GM18909 (cell line): ENCODE results near the gene TMEM107.

Source experiments
- ATAC-seq: cut with Tn5 transposase; IDR thresholded peaks from one replicate; pipeline ENCODE4 v1.9.1; 2021; ENCODE audit warnings: mild to moderate bottlenecking; ENCODE audit not compliant: unreplicated experiment, poor library complexity

The TMEM107 gene

GRCh38 chr17:8162997-8163977 is 12.9 kb downstream of the TMEM107 start:
- no peak for ATAC-seq

DNA sequence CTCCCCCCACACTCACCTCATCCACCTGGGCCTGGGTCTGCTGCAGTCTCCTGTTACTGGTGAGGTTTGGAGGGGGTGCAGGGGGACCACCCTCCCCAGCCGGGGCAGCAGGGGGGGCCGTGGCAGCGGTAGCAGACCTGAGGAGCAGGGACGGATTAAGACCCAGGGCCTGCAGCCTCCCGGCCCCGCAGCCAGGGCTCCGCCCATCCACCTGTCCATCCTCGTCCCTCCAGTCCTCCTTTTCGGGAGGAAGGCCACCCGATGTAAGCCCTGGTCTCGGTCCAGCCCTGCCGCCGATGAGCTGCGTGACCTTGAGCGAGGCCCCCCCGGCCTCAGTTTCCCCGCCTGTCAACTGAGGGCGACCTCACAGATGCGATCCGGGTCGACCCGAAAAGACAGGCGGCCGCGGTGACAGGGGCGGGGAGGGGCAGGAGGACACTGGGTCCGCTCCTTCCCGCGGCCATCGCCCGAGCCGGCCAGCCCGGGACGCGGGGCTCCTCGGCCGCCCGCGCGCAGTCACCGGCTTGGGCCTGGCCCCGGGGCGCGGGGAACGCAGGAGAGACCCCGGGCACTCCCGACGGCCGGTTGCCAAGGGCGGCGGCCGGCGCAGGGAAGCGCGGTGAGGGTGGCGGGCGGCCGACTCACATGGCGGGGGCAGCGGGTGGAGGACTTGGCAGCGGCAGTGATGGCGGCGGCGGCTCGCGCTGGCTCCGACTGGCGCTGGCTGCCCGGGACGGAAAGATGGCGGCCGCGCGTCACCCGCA is 13.8 kb downstream of the TMEM107 start, which contains the start of gene VAMP2:
TSS of gene VAMP2 (minus strand) at position 716 of the 764 bp plus-strand sequence. CDS start at position 647, 69 bp downstream.
- ATAC-seq, result peak; percentile 54

- no peak for ATAC-seq
Measured at GRCh38 chr17:8161289-8162232, 14.6 kb downstream of the TMEM107 start.

DNA sequence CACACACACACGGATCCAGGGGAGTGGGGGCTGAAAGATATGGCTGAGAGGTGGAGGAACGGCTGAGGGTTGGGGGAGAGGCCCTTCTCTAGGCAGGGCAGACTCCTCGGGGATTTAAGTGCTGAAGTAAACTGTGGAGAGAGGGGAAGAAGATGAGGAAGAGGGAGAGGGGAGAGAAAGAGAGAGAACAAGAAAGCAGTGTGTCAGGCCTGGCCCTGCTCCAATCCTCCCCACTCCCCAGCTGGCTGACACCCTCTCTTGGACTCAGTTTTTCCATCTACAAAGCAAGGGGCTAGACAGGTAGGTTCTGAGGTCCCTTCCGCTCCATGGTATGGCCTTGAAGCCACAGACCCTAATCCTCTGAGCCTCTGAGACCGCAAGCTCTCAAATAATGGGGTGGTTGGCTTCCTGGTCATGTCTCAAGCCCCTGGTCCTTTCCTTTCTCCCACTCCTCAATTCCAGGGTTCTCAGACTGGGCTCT is 15.4 kb downstream of the TMEM107 start:
- ATAC-seq, result no peak

GRCh38 chr17:8160224-8160577 is 16.0 kb downstream of the TMEM107 start:
- no peak for ATAC-seq

DNA sequence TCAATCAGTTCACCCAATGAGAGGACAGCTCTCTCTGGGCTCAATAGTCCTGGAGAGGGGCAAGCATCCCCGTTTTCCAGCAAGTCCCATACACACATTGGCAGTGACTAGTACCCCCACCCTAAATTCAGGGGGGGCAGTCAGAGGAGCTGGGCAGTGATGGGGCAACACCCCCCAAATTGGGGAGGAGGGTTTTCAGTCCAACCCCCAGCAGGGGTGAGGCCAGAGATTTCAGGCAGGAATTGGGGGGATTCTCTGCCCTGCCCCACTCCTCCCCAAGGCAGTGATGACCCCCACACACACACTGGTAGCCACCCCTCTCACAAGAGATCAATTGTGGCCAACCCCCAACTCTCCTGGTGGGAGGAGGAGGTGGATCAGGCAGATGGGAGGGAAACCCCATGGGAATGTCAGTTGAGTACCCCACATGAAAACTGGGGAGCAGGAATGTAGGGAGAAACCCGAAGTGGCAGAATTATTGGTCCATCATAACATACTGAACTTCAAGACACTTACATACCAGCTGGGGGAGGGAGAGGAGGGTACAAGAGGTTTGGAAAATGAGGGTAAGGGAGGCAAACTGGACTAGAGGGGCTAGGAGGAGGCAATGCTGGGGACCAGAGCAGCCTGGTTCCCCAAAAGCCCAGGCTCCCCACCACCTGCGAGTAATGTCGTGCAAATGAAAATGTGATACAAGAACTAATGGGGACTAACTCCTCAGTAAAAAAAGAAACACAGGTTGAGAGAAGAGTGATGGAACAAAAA is 16.5 kb downstream of the TMEM107 start:
- ATAC-seq, result no peak

DNA sequence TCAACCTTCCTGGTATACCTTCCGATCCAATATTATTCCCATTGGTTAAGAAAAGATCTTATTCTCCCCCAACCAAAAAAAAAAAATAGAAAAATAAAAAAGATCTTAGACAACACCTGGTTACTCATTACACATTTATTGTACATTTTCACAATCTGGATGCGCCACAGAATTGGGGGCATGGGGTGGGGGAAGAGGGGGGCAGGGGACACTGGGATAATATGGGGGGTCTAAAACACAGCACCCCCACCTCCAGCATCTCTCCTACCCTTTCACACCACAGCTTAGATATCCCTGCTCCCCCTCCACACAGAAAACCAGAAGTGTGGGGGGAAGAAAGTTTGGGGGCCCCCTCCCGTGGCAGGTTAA is 17.2 kb downstream of the TMEM107 start:
- no peak for ATAC-seq

- no peak for ATAC-seq
Measured at GRCh38 chr17:8158267-8159031, 17.7 kb downstream of the TMEM107 start.

GRCh38 chr17:8156246-8156992 is 19.8 kb downstream of the TMEM107 start:
- ATAC-seq, result peak; percentile 88

GRCh38 chr17:8155996-8156245 is 20.3 kb downstream of the TMEM107 start:
- no peak for ATAC-seq

DNA sequence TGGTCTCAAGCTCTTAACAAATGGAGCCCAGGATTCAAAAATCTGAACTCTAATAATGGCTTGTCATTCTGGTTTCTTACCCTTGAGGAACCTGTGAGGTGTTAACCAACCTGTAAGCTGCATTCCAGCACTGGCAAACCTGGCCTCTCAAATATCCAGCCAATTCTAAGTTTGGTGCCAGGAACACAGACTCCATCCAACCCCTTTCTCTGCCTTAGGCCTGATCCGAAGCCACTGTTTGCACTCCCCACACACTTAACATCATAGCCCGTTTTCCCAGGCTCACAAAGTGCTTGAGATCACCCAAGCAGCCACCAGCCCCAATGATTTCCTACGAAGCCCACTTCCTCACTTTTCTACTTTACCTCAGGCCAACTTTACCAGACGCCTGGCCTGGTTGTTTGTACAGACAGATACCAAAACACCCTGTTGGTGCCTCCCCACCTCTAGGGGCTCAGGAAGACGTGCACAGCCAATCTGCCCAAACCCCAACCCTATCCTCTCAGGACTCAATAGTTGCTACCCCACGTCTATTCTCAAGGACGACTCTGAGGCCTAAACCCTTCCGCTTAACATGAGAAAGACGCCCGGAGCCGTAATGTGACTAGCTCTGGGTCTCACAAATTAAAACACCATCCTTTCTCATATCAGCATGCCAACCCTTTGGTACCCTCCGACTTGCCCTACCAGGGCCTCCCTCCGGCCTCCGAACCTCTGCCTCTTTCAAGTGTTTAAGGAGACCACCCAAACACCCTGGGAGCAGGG is 20.8 kb downstream of the TMEM107 start:
- ATAC-seq, result no peak

GRCh38 chr17:8154608-8155155 is 21.5 kb downstream of the TMEM107 start:
- no peak for ATAC-seq

DNA sequence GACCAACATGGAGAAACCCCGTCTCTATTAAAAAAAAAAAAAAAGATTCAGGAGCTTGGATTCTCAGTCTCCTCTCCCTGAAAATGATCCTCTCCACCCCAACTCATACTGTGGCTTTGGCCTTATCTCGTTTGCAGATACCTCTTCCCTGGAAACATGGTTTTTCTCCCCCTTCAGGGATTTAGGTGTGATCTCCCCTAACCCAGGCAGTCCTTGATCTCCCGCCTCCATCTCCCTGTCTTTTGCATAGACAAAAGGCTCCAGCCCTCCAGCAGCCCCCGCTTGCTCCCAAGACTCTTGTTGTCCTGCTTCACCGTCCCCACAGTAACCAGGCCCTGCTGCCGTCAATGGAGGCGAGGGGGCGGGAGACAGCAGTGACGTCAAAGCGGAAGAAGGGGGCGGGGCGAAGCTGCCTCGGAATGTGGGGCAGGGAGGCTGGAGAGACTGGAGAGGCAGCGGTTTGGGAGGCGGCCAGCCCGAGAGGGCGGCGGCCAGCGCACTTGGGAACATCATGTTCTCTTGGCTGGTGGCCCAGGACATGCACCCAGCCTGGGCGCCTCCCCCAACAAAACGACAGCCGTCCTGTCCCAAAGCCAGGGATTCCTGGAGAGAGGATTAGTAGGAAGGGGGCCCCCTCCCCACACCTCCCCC is 22.1 kb downstream of the TMEM107 start:
- no peak for ATAC-seq

DNA sequence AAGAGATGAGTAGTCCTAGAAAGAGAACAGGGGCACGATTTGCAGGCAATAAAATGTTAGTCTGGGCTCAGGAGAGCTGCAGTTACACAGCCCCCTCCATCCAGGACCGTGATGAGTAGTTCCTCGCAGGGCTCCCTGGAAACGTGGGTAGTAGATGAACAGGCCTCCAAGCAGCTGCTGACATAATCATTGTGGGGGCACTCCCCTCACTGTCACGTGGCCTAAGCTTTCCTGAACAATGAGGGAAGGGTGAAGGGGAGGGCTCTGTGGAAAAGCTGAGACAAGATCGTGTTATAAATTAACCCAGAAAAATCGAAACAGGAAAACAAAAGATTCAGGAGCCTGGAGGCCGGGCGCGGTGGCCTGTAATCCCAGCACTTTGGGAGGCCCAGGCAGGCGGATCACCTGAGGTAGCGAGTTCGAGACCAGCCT is 22.6 kb downstream of the TMEM107 start:
- ATAC-seq, result no peak

GRCh38 chr17:8153031-8153451 is 23.1 kb downstream of the TMEM107 start:
- ATAC-seq, result no peak

DNA sequence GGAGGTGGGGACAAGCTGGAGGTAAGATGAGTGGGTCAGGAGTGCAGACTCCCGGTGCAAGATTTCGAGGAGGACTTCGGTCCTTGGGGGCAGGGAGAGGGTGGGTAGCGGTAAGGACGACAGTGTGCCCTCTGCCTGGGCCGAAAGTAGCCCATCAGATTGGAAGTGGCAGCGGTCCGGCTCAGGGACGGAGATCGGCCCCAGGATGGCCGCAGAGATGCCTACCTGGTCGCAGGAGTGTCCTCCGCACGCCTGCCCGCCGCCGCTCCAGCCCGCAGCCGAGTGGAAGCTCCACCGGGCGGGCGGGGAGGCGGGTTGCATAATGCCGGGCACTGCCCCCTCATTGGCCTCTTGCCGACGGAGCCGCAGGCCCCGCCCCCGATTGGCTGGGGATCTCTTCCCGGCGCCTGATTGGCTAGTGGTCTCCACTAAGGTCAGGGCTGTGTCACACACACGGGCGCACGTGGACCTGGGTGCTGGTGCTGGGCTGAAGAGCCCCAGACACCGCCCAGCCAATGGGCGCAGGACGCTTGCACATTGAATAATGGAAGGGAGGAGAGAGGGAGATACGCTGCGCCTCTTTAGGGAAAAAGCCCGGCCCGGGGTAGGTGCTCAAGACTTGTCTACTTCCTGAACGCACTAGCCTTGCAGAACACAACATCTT is 23.9 kb downstream of the TMEM107 start, which contains the start of gene PER1:
TSS of gene PER1 (minus strand) at position 293 of the 664 bp plus-strand sequence. CDS start 1,698 bp downstream, outside the sequence.
- no peak for ATAC-seq
